ENCODE measurements around the gene SLC8A1. TPM values are rescaled to one million over a fixed set of nuclear protein-coding genes. Genes with fewer than 3 reads are reported as not detected.

Gene SLC8A1
- total RNA-seq, 4 donors from 2014 or later, result 22.8 to 65.5 (median 42.0) TPM

DNA sequence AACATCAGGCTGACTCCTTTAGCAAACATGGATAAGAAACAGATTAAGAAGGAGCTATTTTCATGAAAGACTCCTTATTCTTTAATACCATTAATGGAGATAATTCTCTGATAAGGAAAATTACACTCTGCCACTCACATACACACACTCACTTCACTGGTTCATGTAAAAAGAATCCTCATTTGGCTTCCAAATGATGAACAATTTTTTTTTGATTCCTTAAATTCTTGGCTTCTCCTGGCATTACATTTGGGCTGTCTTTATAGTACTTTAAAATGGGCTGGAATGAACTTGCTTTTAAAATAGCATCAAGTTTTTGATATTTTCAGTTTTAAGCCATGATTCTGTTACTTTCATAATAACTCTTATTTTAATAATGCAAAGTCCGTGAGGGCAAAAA lies 328.6 kb downstream of the SLC8A1 start:
- no peaks in the 10 kb centered on the region for H3K27me3 ChIP-seq
- no peak overlapping the region for H3K27ac ChIP-seq
- H3K9me3 ChIP-seq, result no peaks in the 10 kb centered on the region
- no peaks in the 10 kb centered on the region for H3K36me3 ChIP-seq
- TF ChIP-seq POLR2A (IDR thresholded peaks at IDR 0.05) (no peak), EP300 (IDR thresholded peaks at IDR 0.05; ENCODE audit: low read depth) (no peak), POLR2AphosphoS5 (IDR thresholded peaks at IDR 0.05) (no peak)
- TF ChIP-seq, protein P1, sequence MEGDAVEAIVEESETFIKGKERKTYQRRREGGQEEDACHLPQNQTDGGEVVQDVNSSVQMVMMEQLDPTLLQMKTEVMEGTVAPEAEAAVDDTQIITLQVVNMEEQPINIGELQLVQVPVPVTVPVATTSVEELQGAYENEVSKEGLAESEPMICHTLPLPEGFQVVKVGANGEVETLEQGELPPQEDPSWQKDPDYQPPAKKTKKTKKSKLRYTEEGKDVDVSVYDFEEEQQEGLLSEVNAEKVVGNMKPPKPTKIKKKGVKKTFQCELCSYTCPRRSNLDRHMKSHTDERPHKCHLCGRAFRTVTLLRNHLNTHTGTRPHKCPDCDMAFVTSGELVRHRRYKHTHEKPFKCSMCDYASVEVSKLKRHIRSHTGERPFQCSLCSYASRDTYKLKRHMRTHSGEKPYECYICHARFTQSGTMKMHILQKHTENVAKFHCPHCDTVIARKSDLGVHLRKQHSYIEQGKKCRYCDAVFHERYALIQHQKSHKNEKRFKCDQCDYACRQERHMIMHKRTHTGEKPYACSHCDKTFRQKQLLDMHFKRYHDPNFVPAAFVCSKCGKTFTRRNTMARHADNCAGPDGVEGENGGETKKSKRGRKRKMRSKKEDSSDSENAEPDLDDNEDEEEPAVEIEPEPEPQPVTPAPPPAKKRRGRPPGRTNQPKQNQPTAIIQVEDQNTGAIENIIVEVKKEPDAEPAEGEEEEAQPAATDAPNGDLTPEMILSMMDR (IDR thresholded peaks at IDR 0.05), result no peak
- intact Hi-C loops (cut with DNase I; ENCODE audit: low total_unique reads), result no loop called here
- H3K4me3 ChIP-seq, result no peak overlapping the region
- in situ Hi-C loops (cut with MboI; ENCODE audit: low pct_ligation_motif_present in 1 of 4, low pct_unique_long_range_greater_than_20kb in 1 of 4, low sequenced_read_pairs in 3 of 4), result no loop called here
- WGBS, 2 donors (ENCODE audit: low coverage in 1 of 2), result 73 to 83% methylated on average over 1 of the region's 1 CpG
- DNase-seq, result no peak
- H3K4me1 ChIP-seq, result peaks cover 0 to 6% (median 2%) of the 10 kb centered on the region in 4 donors

DNA sequence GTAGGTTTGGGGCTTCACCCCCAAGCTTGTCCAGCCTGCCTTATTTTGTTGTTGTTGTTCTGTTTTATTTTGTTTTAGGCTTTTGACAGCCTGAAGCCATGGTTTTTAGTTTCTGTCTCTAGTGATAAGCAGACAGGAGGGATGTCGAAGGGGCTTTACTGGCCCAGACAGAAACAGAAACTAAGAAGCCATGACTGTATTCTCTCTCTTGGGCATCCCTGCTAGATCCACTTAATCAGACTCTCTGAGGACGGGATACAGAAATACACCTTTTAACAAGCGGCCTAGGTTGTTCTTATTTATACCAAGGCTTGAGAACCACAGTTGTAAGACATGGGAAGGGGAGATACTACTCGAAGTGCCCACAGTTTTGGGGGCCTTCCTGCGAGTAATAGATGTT lies 330.9 kb downstream of the SLC8A1 start:
- Histone ChIP-seq H3K4me1 (no peaks in the 10 kb centered on the region), H3K27me3 (no peaks in the 10 kb centered on the region), H3K27ac (no peak overlapping the region), H3K36me3 (no peaks in the 10 kb centered on the region), H3K4me3 (no peak overlapping the region), H3K9me3 (no peaks in the 10 kb centered on the region)
- intact Hi-C loops (cut with DNase I; ENCODE audit: low total_unique reads) (no loop called here), in situ Hi-C loops (cut with MboI; ENCODE audit: low pct_ligation_motif_present in 1 of 4, low pct_unique_long_range_greater_than_20kb in 1 of 4, low sequenced_read_pairs in 3 of 4) (no loop called here)
- no peak for TF ChIP-seq EP300 (IDR thresholded peaks at IDR 0.05; ENCODE audit: low read depth)
- TF ChIP-seq POLR2AphosphoS5 (IDR thresholded peaks at IDR 0.05), result no peak
- TF ChIP-seq POLR2A (IDR thresholded peaks at IDR 0.05), result no peak
- TF ChIP-seq, protein P1 (IDR thresholded peaks at IDR 0.05), result no peak
- 81 to 96% methylated on average over 3 to 5 of the region's 5 CpGs for WGBS, 2 donors (ENCODE audit: low coverage in 1 of 2)
- DNase-seq, result no peak

DNA sequence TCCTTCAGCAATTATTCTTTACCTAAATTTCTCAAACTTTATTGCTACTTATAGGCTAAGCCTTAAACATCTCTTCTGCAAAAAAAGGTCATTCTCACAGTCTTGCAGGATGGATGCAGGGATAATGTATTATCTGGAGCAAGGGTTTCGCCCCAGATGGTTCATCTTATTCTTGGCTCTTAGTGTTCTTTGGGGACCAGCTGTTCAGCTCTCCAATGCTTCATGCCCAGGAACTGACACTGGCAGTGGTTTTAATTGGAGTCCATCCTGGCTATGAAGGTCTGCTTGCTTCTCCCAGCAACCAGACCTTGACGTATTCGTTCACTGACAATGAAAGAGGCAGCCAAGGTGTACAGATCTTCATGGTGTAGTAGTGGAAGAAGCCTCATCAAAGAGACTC lies 331.9 kb downstream of the SLC8A1 start:
- intact Hi-C loops (cut with DNase I; ENCODE audit: low total_unique reads) (no loop called here), in situ Hi-C loops (cut with MboI; ENCODE audit: low pct_ligation_motif_present in 1 of 4, low pct_unique_long_range_greater_than_20kb in 1 of 4, low sequenced_read_pairs in 3 of 4) (no loop called here)
- no peaks in the 10 kb centered on the region for H3K36me3 ChIP-seq
- no peaks in the 10 kb centered on the region for H3K9me3 ChIP-seq
- H3K4me3 ChIP-seq, result no peak overlapping the region
- 98% methylated on average over 3 of the region's 3 CpGs; no CpG with 5 or more reads in 1 of the 2 donors for WGBS, 2 donors (ENCODE audit: low coverage in 1 of 2)
- no peak for DNase-seq
- no peaks in the 10 kb centered on the region for H3K4me1 ChIP-seq
- H3K27me3 ChIP-seq, result no peaks in the 10 kb centered on the region
- no peak overlapping the region for H3K27ac ChIP-seq
- TF ChIP-seq EP300 (IDR thresholded peaks at IDR 0.05; ENCODE audit: low read depth) (no peak), POLR2A (IDR thresholded peaks at IDR 0.05) (no peak), POLR2AphosphoS5 (IDR thresholded peaks at IDR 0.05) (no peak)
- TF ChIP-seq, protein P1 (IDR thresholded peaks at IDR 0.05), result no peak

DNA sequence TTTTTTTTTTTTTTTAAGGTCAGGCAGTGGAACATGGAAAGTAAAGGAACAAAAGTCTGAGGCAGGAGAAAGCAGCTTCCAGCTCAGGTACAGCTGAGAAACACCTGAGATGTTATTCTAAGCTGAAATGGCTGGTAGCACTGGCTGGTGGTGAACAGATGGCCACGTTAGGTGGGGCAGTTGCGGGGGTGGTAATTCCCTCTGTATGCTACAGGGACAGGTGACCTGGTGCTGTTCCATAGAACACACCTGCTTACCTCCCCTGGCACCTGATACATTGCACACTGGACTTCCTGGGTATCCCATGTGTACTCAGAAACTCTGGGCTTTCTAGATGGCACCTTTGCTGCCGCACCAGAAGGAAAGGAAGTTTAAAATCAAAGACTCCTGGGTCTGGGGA lies 333.3 kb downstream of the SLC8A1 start:
- Histone ChIP-seq H3K27ac (no peak overlapping the region), H3K4me3 (no peak overlapping the region), H3K4me1 (no peaks in the 10 kb centered on the region), H3K27me3 (no peaks in the 10 kb centered on the region), H3K9me3 (no peaks in the 10 kb centered on the region), H3K36me3 (no peaks in the 10 kb centered on the region)
- DNase-seq, result peak; percentile 10
- TF ChIP-seq POLR2AphosphoS5 (IDR thresholded peaks at IDR 0.05), result peak in 1 of 3 donors; percentile 7
- no peak for TF ChIP-seq POLR2A (IDR thresholded peaks at IDR 0.05)
- in situ Hi-C loops (cut with MboI; ENCODE audit: low pct_ligation_motif_present in 1 of 4, low pct_unique_long_range_greater_than_20kb in 1 of 4, low sequenced_read_pairs in 3 of 4), result no loop called here
- WGBS, 2 donors (ENCODE audit: low coverage in 1 of 2), result 75% methylated on average over 3 of the region's 3 CpGs; no CpG with 5 or more reads in 1 of the 2 donors
- intact Hi-C loops (cut with DNase I; ENCODE audit: low total_unique reads), result no loop called here

DNA sequence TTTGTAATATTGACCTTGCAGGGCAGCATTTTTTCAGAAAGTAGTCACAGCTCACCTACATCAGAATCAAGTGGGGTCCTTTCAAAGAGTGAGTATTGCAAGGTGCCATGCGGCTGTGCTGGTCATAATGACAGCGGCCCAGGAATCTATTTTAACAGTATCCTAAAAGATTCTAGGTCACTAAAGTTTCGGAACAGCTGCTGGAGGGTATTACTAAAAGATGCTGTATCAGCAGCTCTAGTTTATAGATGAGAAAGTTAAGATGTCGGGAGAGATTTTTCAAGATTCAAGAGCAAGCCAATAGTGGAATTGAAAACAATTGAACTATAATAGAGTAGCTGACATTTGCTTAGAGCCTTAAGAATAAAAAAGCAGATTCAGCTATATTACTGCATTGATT lies 336.0 kb downstream of the SLC8A1 start:
- intact Hi-C loops (cut with DNase I; ENCODE audit: low total_unique reads), result no loop called here
- TF ChIP-seq EP300 (IDR thresholded peaks at IDR 0.05; ENCODE audit: low read depth) (no peak), POLR2A (IDR thresholded peaks at IDR 0.05) (no peak), POLR2AphosphoS5 (IDR thresholded peaks at IDR 0.05) (no peak)
- TF ChIP-seq, protein P1 (IDR thresholded peaks at IDR 0.05), result no peak
- in situ Hi-C loops (cut with MboI; ENCODE audit: low pct_ligation_motif_present in 1 of 4, low pct_unique_long_range_greater_than_20kb in 1 of 4, low sequenced_read_pairs in 3 of 4), result no loop called here
- no peaks in the 10 kb centered on the region for H3K36me3 ChIP-seq
- no peak for DNase-seq
- 89 to 93% methylated on average over 2 to 4 of the region's 4 CpGs for WGBS, 2 donors (ENCODE audit: low coverage in 1 of 2)
- H3K4me1 ChIP-seq, result no peaks in the 10 kb centered on the region
- no peaks in the 10 kb centered on the region for H3K27me3 ChIP-seq
- H3K9me3 ChIP-seq, result no peaks in the 10 kb centered on the region
- H3K4me3 ChIP-seq, result no peak overlapping the region
- no peak overlapping the region for H3K27ac ChIP-seq
